Measurements from ENCODE around the gene CSF2RB. TPM values are rescaled to one million over a fixed set of nuclear protein-coding genes. Genes with fewer than 3 reads are reported as not detected.

Gene CSF2RB
- total RNA-seq, 1 donor from 2014 or later, result not detected

DNA sequence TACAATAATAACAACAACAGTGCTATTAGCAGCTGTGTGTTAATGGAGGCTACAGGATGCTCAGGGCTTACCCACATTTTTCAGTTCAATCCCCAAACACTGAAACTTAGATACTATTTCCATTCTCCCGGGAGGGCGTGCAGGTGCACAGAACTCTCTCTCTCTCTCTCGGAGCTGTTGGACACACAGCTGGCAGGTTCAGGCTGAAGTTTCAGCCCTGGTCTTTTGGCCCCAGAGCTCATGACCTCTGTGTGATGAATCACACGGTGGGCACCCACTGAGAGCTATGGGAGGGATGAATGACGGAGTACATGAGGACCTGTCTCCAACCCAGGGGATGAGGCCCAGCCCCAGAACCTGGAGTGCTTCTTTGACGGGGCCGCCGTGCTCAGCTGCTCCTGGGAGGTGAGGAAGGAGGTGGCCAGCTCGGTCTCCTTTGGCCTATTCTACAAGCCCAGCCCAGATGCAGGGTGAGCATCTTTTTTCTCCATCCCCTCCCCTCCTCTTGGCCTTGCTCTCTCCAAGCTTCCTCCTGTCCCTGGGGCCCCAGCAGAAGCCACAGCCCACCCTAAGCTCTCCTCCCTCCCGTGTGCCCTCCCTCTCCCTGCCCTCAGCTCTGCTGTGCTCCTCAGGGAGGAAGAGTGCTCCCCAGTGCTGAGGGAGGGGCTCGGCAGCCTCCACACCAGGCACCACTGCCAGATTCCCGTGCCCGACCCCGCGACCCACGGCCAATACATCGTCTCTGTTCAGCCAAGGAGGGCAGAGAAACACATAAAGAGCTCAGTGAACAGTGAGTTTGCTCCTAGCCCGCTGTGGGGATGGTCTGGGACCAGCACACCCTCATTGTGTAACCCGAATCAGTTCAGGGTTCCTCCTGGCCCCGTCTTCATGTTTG is 16.9 kb downstream of the CSF2RB start:
- no peaks in the 10 kb centered on the region for H3K9me3 Mint-ChIP-seq
- H3K27ac Mint-ChIP-seq (ENCODE audit: unreplicated experiment), result no peak overlapping the region
- TF ChIP-seq, protein P1, sequence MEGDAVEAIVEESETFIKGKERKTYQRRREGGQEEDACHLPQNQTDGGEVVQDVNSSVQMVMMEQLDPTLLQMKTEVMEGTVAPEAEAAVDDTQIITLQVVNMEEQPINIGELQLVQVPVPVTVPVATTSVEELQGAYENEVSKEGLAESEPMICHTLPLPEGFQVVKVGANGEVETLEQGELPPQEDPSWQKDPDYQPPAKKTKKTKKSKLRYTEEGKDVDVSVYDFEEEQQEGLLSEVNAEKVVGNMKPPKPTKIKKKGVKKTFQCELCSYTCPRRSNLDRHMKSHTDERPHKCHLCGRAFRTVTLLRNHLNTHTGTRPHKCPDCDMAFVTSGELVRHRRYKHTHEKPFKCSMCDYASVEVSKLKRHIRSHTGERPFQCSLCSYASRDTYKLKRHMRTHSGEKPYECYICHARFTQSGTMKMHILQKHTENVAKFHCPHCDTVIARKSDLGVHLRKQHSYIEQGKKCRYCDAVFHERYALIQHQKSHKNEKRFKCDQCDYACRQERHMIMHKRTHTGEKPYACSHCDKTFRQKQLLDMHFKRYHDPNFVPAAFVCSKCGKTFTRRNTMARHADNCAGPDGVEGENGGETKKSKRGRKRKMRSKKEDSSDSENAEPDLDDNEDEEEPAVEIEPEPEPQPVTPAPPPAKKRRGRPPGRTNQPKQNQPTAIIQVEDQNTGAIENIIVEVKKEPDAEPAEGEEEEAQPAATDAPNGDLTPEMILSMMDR (conservative IDR thresholded peaks at IDR 0.05), result no peak
- peaks cover 22% of the 10 kb centered on the region for H3K4me1 Mint-ChIP-seq
- H3K27me3 Mint-ChIP-seq (ENCODE audit: low read depth), result no peaks in the 10 kb centered on the region
- no peaks in the 10 kb centered on the region for H3K36me3 Mint-ChIP-seq (ENCODE audit: low read depth)
- DNase-seq (ENCODE audit: low read depth, low spot score), result no peak
- no peak overlapping the region for H3K4me3 Mint-ChIP-seq

DNA sequence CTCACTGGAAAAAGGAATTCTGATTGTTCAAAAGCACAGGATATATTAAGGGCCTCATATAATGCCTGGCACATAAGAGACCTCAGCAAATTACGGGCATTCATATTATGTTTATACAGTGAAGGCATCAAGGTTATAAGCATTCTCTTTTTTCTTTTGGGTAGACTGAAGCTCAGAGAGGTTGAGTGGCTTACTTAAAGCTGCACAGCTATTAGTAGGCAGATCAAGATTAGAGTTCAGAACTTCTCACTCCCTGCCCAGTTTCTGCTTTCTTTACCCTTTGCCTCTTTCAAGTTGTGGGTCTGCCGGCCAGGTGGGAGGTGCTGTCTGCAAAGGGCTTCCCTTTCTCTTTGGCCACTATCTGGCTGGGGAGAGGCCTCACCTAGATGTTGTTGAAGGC is 18.0 kb downstream of the CSF2RB start:
- TF ChIP-seq, protein P1 (conservative IDR thresholded peaks at IDR 0.05), result no peak
- Mint-ChIP-seq H3K27me3 (ENCODE audit: low read depth) (no peaks in the 10 kb centered on the region), H3K27ac (ENCODE audit: unreplicated experiment) (no peak overlapping the region), H3K4me3 (no peak overlapping the region), H3K4me1 (peaks cover 22% of the 10 kb centered on the region), H3K36me3 (ENCODE audit: low read depth) (no peaks in the 10 kb centered on the region), H3K9me3 (no peaks in the 10 kb centered on the region)
- DNase-seq (ENCODE audit: low read depth, low spot score), result no peak

DNA sequence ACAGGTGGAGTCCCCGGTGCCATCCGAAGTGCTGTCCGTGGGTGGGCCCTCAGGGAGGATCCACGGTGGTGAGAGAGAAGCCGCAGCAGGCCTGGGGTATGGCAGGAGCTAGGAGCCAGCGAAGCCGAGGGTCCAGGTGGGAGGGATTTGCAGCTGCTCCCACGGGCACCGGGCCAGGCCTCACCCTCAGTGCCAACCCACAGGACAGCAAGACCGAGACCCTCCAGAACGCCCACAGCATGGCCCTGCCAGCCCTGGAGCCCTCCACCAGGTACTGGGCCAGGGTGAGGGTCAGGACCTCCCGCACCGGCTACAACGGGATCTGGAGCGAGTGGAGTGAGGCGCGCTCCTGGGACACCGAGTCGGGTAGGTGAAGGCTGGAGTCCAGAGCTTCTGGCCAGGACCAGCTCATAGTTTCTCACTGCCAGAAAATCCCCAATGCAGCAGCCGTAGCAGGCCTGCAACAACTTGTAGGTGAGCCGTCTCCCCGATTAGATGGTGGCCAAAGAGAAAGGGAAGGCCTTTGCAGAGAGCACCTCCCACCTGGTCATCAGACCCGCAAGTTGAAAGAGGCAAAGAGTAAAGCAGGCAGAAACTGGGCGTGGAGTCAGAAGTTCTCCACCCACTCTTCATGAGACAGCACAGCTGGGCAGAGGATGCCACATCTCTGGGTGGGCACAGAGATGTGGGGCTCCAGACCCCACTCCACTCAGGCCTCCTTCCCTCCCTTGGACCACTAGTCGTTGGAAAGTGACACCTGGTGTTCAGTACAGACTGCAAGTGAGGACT is 20.4 kb downstream of the CSF2RB start:
- no peak for DNase-seq (ENCODE audit: low read depth, low spot score)
- Mint-ChIP-seq H3K36me3 (ENCODE audit: low read depth) (no peaks in the 10 kb centered on the region), H3K4me1 (peaks cover 13% of the 10 kb centered on the region)

DNA sequence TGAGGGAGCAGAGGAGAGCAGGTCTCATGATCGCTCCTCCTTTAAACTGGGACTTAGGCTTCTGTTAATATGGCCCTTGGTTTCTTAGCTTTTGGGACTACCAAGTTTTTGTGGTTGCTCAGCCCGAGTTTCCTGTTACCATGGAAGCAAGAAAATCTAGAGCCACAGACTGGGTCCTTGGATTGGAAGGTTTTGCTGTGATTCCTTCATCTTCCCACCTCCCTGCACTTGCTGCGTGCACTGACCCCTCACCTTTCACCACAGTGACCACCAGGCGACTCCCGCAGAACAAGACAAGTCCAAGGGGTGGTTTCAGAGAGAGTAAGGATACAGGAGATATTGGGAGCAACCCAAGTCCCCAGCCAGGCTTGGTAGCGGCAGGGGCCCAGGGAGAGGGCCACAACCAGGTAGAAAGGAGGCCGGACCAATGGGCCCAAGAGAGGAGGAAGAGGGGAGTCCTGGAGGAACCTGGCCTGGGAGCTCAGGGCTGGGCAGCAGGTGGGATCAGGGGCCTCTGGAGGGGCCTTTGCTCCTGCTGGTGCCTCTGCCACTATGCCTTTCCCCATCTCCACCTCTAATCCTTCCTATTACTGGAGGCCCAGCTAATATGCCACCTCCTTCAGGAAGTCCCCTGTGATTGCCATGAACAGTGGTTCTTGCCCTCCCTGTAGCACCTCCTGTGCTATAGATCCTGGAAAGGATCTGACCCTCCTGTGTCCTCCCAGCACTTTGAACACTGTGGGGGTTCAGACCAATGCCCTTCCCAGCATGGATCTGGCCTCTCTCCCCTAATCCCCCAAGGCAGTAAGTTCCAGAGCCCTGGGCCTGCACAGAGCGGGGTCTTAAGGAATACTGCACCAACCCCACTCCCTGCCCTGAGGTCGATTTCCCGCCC is 21.2 kb downstream of the CSF2RB start:
- TF ChIP-seq, protein P1 (conservative IDR thresholded peaks at IDR 0.05), result no peak
- DNase-seq (ENCODE audit: low read depth, low spot score), result no peak
- H3K9me3 Mint-ChIP-seq, result no peaks in the 10 kb centered on the region
- H3K27ac Mint-ChIP-seq (ENCODE audit: unreplicated experiment), result no peak overlapping the region
- H3K36me3 Mint-ChIP-seq (ENCODE audit: low read depth), result no peaks in the 10 kb centered on the region
- peaks cover 13% of the 10 kb centered on the region for H3K4me1 Mint-ChIP-seq
- no peak overlapping the region for H3K4me3 Mint-ChIP-seq
- H3K27me3 Mint-ChIP-seq (ENCODE audit: low read depth), result no peaks in the 10 kb centered on the region

More for the DNA sequence above, 20.4 kb downstream of the CSF2RB start:
- H3K27ac Mint-ChIP-seq (ENCODE audit: unreplicated experiment), result no peak overlapping the region
- TF ChIP-seq, protein P1 (conservative IDR thresholded peaks at IDR 0.05), result no peak
- no peak overlapping the region for H3K4me3 Mint-ChIP-seq
- H3K27me3 Mint-ChIP-seq (ENCODE audit: low read depth), result no peaks in the 10 kb centered on the region
- no peaks in the 10 kb centered on the region for H3K9me3 Mint-ChIP-seq

DNA sequence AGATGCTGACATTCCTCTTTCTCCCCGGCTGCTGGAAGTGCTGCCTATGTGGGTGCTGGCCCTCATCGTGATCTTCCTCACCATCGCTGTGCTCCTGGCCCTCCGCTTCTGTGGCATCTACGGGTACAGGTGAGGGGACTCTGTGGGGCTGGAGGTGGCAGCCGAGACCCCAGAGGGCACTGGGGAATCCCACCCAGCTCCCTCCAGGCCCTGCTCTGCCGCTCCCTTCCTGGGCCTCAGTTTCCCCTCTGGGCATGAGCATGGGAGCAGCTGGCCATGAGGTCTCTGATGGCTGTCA is 21.8 kb downstream of the CSF2RB start:
- H3K27me3 Mint-ChIP-seq (ENCODE audit: low read depth), result no peaks in the 10 kb centered on the region
- H3K27ac Mint-ChIP-seq (ENCODE audit: unreplicated experiment), result no peak overlapping the region
- H3K4me3 Mint-ChIP-seq, result no peak overlapping the region
- H3K36me3 Mint-ChIP-seq (ENCODE audit: low read depth), result no peaks in the 10 kb centered on the region
- no peaks in the 10 kb centered on the region for H3K9me3 Mint-ChIP-seq
- TF ChIP-seq, protein P1 (conservative IDR thresholded peaks at IDR 0.05), result no peak
- no peak for DNase-seq (ENCODE audit: low read depth, low spot score)
- peaks cover 8% of the 10 kb centered on the region for H3K4me1 Mint-ChIP-seq

Measured in neural crest cell (in vitro differentiated cells).